H9 (cell line): ENCODE data around the gene TULP3. TPM values are rescaled to one million over a fixed set of nuclear protein-coding genes. Genes with fewer than 3 reads are reported as not detected.

Source experiments
- DNase-seq: peaks from one replicate; pipeline ENCODE4 v3.0.0-alpha.2; 2017
- H2AFZ ChIP-seq: one replicate; pipeline ENCODE4 v1.6.1; 2013; ENCODE audit warnings: mild to moderate bottlenecking, low read length, control low read depth, moderate library complexity
- H2AK5ac ChIP-seq: 2 replicates; pipeline ENCODE4 v1.6.1; 2013; ENCODE audit warnings: low read length, control low read depth, mixed read lengths; ENCODE audit not compliant: insufficient read length
- H2BK120ac ChIP-seq: one replicate; pipeline ENCODE4 v1.6.1; 2013; ENCODE audit warnings: low read depth, mild to moderate bottlenecking, low read length, control low read depth, inconsistent platforms; ENCODE audit not compliant: poor library complexity, severe bottlenecking
- H2BK12ac ChIP-seq: 2 replicates; pipeline ENCODE4 v1.6.1; 2013; ENCODE audit warnings: low read length, control low read depth, mixed read lengths, low read depth; ENCODE audit not compliant: insufficient read length
- H2BK15ac ChIP-seq: 2 replicates; pipeline ENCODE4 v1.6.1; 2013; ENCODE audit warnings: low read depth, low read length, control low read depth
- H2BK20ac ChIP-seq: one replicate; pipeline ENCODE4 v1.6.1; 2013; ENCODE audit warnings: low read depth, mild to moderate bottlenecking, low read length, control low read depth, inconsistent platforms; ENCODE audit not compliant: poor library complexity, severe bottlenecking
- H2BK5ac ChIP-seq: 2 replicates; pipeline ENCODE4 v1.6.1; 2013; ENCODE audit warnings: low read length, control low read depth, mixed read lengths; ENCODE audit not compliant: insufficient read length
- H3K14ac ChIP-seq: 2 replicates; pipeline ENCODE4 v1.6.1; 2013; ENCODE audit warnings: low read length, control low read depth; ENCODE audit not compliant: insufficient read depth
- H3K18ac ChIP-seq: 2 replicates; pipeline ENCODE4 v1.6.1; 2013; ENCODE audit warnings: low read depth, mild to moderate bottlenecking, mixed read lengths, low read length, control low read depth; ENCODE audit not compliant: insufficient read length
- H3K23ac ChIP-seq: 2 replicates; pipeline ENCODE4 v1.6.1; 2013; ENCODE audit warnings: low read length, control low read depth, mixed read lengths, low read depth; ENCODE audit not compliant: insufficient read length
- H3K23me2 ChIP-seq: 2 replicates; pipeline ENCODE4 v1.6.1; 2013; ENCODE audit warnings: low read depth, mild to moderate bottlenecking, mixed read lengths, low read length, control low read depth; ENCODE audit not compliant: insufficient read length, poor library complexity, severe bottlenecking
- H3K27ac ChIP-seq: 2 replicates; pipeline ENCODE4 v1.5.1; 2013; ENCODE audit warnings: low read length, control low read depth, mixed read lengths, low read depth; ENCODE audit not compliant: insufficient read length
- H3K27me3 ChIP-seq: 2 replicates; pipeline ENCODE4 v1.6.1; 2013; ENCODE audit warnings: low read length, control low read depth, inconsistent platforms; ENCODE audit not compliant: insufficient read depth
- H3K4ac ChIP-seq: 2 replicates; pipeline ENCODE4 v1.6.1; 2013; ENCODE audit warnings: low read depth, mild to moderate bottlenecking, control low read depth, inconsistent platforms, low read length, moderate library complexity
- H3K4me1 ChIP-seq: 2 replicates; pipeline ENCODE4 v1.6.1; 2013; ENCODE audit warnings: low read length, control low read depth, inconsistent platforms; ENCODE audit not compliant: insufficient read depth
- H3K4me2 ChIP-seq: 2 replicates; pipeline ENCODE4 v1.6.1; 2013; ENCODE audit warnings: low read length, control low read depth, mixed read lengths; ENCODE audit not compliant: insufficient read length, insufficient read depth
- H3K56ac ChIP-seq: 2 replicates; pipeline ENCODE4 v1.6.1; 2013; ENCODE audit warnings: low read depth, mild to moderate bottlenecking, mixed read lengths, low read length, control low read depth; ENCODE audit not compliant: insufficient read length
- H3K79me1 ChIP-seq: 2 replicates; pipeline ENCODE4 v1.6.1; 2013; ENCODE audit warnings: low read depth, mild to moderate bottlenecking, moderate library complexity, low read length, control low read depth, inconsistent platforms; ENCODE audit not compliant: insufficient read depth, poor library complexity, severe bottlenecking
- H3K79me2 ChIP-seq: 2 replicates; pipeline ENCODE4 v1.6.1; 2013; ENCODE audit warnings: low read length, control low read depth, inconsistent platforms; ENCODE audit not compliant: insufficient read depth
- H3K9ac ChIP-seq: 2 replicates; pipeline ENCODE4 v1.6.1; 2013; ENCODE audit warnings: low read length, control low read depth, mixed read lengths; ENCODE audit not compliant: insufficient read length; ENCODE audit errors: extremely low read depth
- H3K9me3 ChIP-seq: one replicate; pipeline ENCODE4 v1.6.1; 2013; ENCODE audit warnings: low read depth, low read length, inconsistent platforms; ENCODE audit not compliant: control insufficient read depth
- H3T11ph ChIP-seq: one replicate; pipeline ENCODE4 v1.6.1; 2013; ENCODE audit warnings: mild to moderate bottlenecking, low read length, control low read depth, inconsistent platforms
- H4K20me1 ChIP-seq: one replicate; pipeline ENCODE4 v1.6.1; 2013; ENCODE audit not compliant: control insufficient read depth, insufficient read length, insufficient read depth
- H4K5ac ChIP-seq: 2 replicates; pipeline ENCODE4 v1.6.1; 2013; ENCODE audit warnings: low read depth, mild to moderate bottlenecking, mixed read lengths, low read length, control low read depth; ENCODE audit not compliant: insufficient read length
- H4K8ac ChIP-seq: replicated peaks from 2 replicates; pipeline ENCODE4 v1.6.1; 2013; ENCODE audit warnings: low read length, control low read depth, mixed read lengths, low read depth; ENCODE audit not compliant: insufficient read length
- H4K91ac ChIP-seq: 2 replicates; pipeline ENCODE4 v1.6.1; 2013; ENCODE audit warnings: low read depth, mild to moderate bottlenecking, moderate library complexity, mixed read lengths, low read length, control low read depth; ENCODE audit not compliant: insufficient read length
- H3K27ac Mint-ChIP-seq, 3 experiments: 2 replicates in 2 of 3; 3 replicates in 1 of 3; pipeline ENCODE4 v1.8.0; 2020 to 2021; ENCODE audit warnings: mixed read lengths in 3 of 3, mild to moderate bottlenecking in 1 of 3, moderate library complexity in 1 of 3
- H3K27me3 Mint-ChIP-seq: 2 replicates; pipeline ENCODE4 v1.8.0; 2021; ENCODE audit warnings: low read depth, mild to moderate bottlenecking, moderate library complexity, mixed read lengths
- H3K36me3 Mint-ChIP-seq, 3 experiments: 2 replicates in 2 of 3; 3 replicates in 1 of 3; pipeline ENCODE4 v1.8.0; 2020 to 2021; ENCODE audit warnings: low read depth in 3 of 3, mixed read lengths in 3 of 3; ENCODE audit not compliant: insufficient read depth in 1 of 3
- H3K4me1 Mint-ChIP-seq, 2 experiments: 2 replicates each; pipeline ENCODE4 v1.8.0; 2020; ENCODE audit warnings: mixed read lengths in 2 of 2
- H3K4me3 Mint-ChIP-seq, 2 experiments: 2 replicates in 1 of 2; 3 replicates in 1 of 2; pipeline ENCODE4 v1.8.0; 2020 to 2021; ENCODE audit warnings: mild to moderate bottlenecking in 2 of 2, mixed read lengths in 2 of 2, moderate library complexity in 1 of 2
- H3K9me3 Mint-ChIP-seq, 2 experiments: 2 replicates in 1 of 2; 3 replicates in 1 of 2; pipeline ENCODE4 v1.8.0; 2020; ENCODE audit warnings: mild to moderate bottlenecking in 2 of 2, mixed read lengths in 2 of 2, moderate library complexity in 1 of 2
- WGBS: extraction: QIAGEN DNeasy Blood & Tissue Kit; methylation state at CpG from one replicate; pipeline ENCODE4 v1.1.7; 2013; ENCODE audit warnings: missing lambda C conversion rate, low lambda C conversion rate, mixed read lengths; ENCODE audit not compliant: insufficient read length; ENCODE audit errors: extremely low coverage; 5-methylcytosine and 5-hydroxymethylcytosine counted together
- total RNA-seq: library from RNA; stranded (reverse); gene quantifications from 2 replicates; pipeline ENCODE4 v1.2.1, GENCODE V29; 2021
- TF ChIP-seq, protein P1 (sequence below): fragments of 200-600 bp; sonication (generic); conservative IDR thresholded peaks from 3 replicates; pipeline ENCODE4 v1.8.0; 2021; ENCODE audit warnings: antibody characterized with exemption, mild to moderate bottlenecking

TULP3 gene
- total RNA-seq, 1 experiment from 2014 or later, result 22.3 TPM

DNA sequence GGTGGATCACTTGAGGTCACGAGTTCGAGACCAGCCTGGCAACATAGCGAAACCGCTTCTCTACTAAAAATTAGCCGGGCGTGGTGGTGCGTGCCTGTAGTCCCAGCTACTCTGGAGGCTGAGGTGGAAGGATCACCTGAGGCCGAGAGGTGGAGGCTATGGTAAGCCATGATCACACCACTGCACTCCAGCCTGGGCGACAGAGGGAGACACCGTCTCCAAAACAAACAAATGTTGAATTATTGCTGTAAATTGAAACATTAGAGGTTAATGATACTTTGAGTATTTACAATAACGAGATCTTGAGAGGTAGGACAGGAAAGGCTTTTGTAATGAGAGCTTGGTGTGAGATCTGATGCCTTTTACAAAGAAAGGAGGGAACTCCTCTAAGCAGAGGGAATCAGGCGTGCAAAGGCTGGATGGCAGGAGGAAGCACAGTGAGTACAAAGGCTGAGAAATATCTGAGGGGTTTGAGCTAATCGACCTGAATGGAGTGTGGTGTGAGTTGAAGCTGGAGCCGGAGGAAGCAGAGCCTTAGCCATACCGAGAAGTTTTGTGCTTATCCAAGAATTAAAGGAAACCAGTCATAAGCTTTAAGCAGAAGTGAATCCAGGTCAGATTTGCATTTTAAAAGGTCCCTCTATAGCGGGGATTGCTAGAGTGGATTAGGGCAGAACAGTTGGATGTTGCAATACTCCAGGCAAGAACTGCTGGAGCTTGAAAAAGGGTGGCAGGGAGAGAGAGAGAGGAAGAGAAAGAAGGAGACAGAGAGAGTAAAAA, 12.5 kb upstream of the TULP3 start:
- no peak overlapping the region for H3K18ac ChIP-seq
- peak overlapping the region; percentile 97 to 100 (median 98) for H3K27ac Mint-ChIP-seq
- H4K8ac ChIP-seq, result no peak overlapping the region
- H3K9me3 ChIP-seq, result no peaks in the 10 kb centered on the region
- no peaks in the 10 kb centered on the region for H3K27me3 ChIP-seq
- H3K36me3 Mint-ChIP-seq, result peaks cover 24 to 30% (median 30%) of the 10 kb centered on the region in 3 experiments
- TF ChIP-seq, protein P1, sequence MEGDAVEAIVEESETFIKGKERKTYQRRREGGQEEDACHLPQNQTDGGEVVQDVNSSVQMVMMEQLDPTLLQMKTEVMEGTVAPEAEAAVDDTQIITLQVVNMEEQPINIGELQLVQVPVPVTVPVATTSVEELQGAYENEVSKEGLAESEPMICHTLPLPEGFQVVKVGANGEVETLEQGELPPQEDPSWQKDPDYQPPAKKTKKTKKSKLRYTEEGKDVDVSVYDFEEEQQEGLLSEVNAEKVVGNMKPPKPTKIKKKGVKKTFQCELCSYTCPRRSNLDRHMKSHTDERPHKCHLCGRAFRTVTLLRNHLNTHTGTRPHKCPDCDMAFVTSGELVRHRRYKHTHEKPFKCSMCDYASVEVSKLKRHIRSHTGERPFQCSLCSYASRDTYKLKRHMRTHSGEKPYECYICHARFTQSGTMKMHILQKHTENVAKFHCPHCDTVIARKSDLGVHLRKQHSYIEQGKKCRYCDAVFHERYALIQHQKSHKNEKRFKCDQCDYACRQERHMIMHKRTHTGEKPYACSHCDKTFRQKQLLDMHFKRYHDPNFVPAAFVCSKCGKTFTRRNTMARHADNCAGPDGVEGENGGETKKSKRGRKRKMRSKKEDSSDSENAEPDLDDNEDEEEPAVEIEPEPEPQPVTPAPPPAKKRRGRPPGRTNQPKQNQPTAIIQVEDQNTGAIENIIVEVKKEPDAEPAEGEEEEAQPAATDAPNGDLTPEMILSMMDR, result peak; percentile 23; the same call in 2 of the 3 replicates
- H2AFZ ChIP-seq, result no peak overlapping the region
- peaks cover 7% of the 10 kb centered on the region; the same call in 1 of the 2 replicates for H3K79me2 ChIP-seq
- peaks cover 22 to 25% of the 10 kb centered on the region in 2 experiments for H3K4me1 Mint-ChIP-seq
- no peaks in the 10 kb centered on the region for H4K20me1 ChIP-seq
- no peak overlapping the region for H4K91ac ChIP-seq
- H3K27ac ChIP-seq, result no peak overlapping the region
- H3K4me1 ChIP-seq, result no peaks in the 10 kb centered on the region
- H3K4ac ChIP-seq, result no peak overlapping the region
- no peak overlapping the region for H2BK20ac ChIP-seq
- 0 out of 5 replicates have a peak, but pooled peaks cover 0 to 2% of the 10 kb centered on the region in 2 experiments for H3K9me3 Mint-ChIP-seq
- H4K5ac ChIP-seq, result no peak overlapping the region
- no peak overlapping the region for H2BK12ac ChIP-seq
- peak overlapping the region; percentile 94 to 100 for H3K4me3 Mint-ChIP-seq
- H3T11ph ChIP-seq, result no peak overlapping the region
- no peak overlapping the region for H3K23ac ChIP-seq
- peak overlapping the region; percentile 73 for H3K4me2 ChIP-seq
- no peak overlapping the region for H2BK5ac ChIP-seq
- no CpG with 5 or more reads among the region's 16 CpGs for WGBS
- no peaks in the 10 kb centered on the region for H3K27me3 Mint-ChIP-seq
- H3K56ac ChIP-seq, result no peak overlapping the region
- peak; percentile 44 for DNase-seq
- H2BK15ac ChIP-seq, result no peak overlapping the region
- no peak overlapping the region for H2AK5ac ChIP-seq
- no peak overlapping the region for H3K14ac ChIP-seq
- no peak overlapping the region for H2BK120ac ChIP-seq
- H3K23me2 ChIP-seq, result peaks cover 14% of the 10 kb centered on the region
- no peaks in the 10 kb centered on the region for H3K79me1 ChIP-seq
- H3K9ac ChIP-seq, result peak overlapping the region; percentile 71
